Measurements from ENCODE around the gene NTRK3. TPM values are rescaled to one million over a fixed set of nuclear protein-coding genes. Genes with fewer than 3 reads are reported as not detected.

Gene NTRK3
- total RNA-seq, 3 donors from 2014 or later (not counting 1 experiment from before 2014, with no cell fraction given) = not detected

- TF ChIP-seq CTCF (IDR thresholded peaks at IDR 0.05) = no peak
- Mint-ChIP-seq H3K27me3 (ENCODE audit: low read depth in 2 of 2) (no peaks in the 10 kb centered on the region), H3K4me1 (no peaks in the 10 kb centered on the region), H3K36me3 (no peaks in the 10 kb centered on the region), H3K4me3 (no peak overlapping the region), H3K27ac (no peak overlapping the region), H3K9me3 (peaks cover 0 to 7% of the 10 kb centered on the region in 2 donors)
- DNase-seq (no peak), ATAC-seq (no peak)
- Histone ChIP-seq H3K9me3 (ENCODE audit: control insufficient read depth, insufficient read depth, low read length) (no peaks in the 10 kb centered on the region), H3K36me3 (ENCODE audit: control insufficient read depth, insufficient read depth, low read length) (no peaks in the 10 kb centered on the region), H3K4me3 (ENCODE audit: low read length) (no peak overlapping the region), H3K27me3 (ENCODE audit: control insufficient read depth, insufficient read depth, low read length) (no peaks in the 10 kb centered on the region), H3K27ac (ENCODE audit: low read length) (no peak overlapping the region), H3K4me1 (ENCODE audit: control insufficient read depth, insufficient read depth, low read length) (no peaks in the 10 kb centered on the region)
- intact Hi-C loops (cut with micrococcal nuclease) = no loop called here
- WGBS (ENCODE audit: insufficient coverage) = 100% methylated on average over 1 of the region's 1 CpG
Observed at GRCh38 chr15:87817553-87817952, 439.0 kb downstream of the NTRK3 start.

GRCh38 chr15:87816811-87817210 is 439.7 kb downstream of the NTRK3 start:
- Mint-ChIP-seq H3K27ac (no peak overlapping the region), H3K27me3 (ENCODE audit: low read depth in 2 of 2) (no peaks in the 10 kb centered on the region), H3K36me3 (no peaks in the 10 kb centered on the region), H3K9me3 (peaks cover 0 to 7% of the 10 kb centered on the region in 2 donors), H3K4me3 (no peak overlapping the region), H3K4me1 (no peaks in the 10 kb centered on the region)
- Histone ChIP-seq H3K4me1 (ENCODE audit: control insufficient read depth, insufficient read depth, low read length) (no peaks in the 10 kb centered on the region), H3K36me3 (ENCODE audit: control insufficient read depth, insufficient read depth, low read length) (no peaks in the 10 kb centered on the region), H3K27ac (ENCODE audit: low read length) (no peak overlapping the region), H3K27me3 (ENCODE audit: control insufficient read depth, insufficient read depth, low read length) (no peaks in the 10 kb centered on the region), H3K4me3 (ENCODE audit: low read length) (no peak overlapping the region), H3K9me3 (ENCODE audit: control insufficient read depth, insufficient read depth, low read length) (no peaks in the 10 kb centered on the region)
- TF ChIP-seq CTCF (IDR thresholded peaks at IDR 0.05) = no peak
- no peak for DNase-seq
- 95% methylated on average over 5 of the region's 5 CpGs for WGBS (ENCODE audit: insufficient coverage)
- no peak for ATAC-seq
- intact Hi-C loops (cut with micrococcal nuclease) = no loop called here

GRCh38 chr15:87816016-87816415 is 440.5 kb downstream of the NTRK3 start:
- Histone ChIP-seq H3K4me1 (ENCODE audit: control insufficient read depth, insufficient read depth, low read length) (no peaks in the 10 kb centered on the region), H3K9me3 (ENCODE audit: control insufficient read depth, insufficient read depth, low read length) (no peaks in the 10 kb centered on the region), H3K27ac (ENCODE audit: low read length) (no peak overlapping the region), H3K4me3 (ENCODE audit: low read length) (no peak overlapping the region), H3K27me3 (ENCODE audit: control insufficient read depth, insufficient read depth, low read length) (no peaks in the 10 kb centered on the region), H3K36me3 (ENCODE audit: control insufficient read depth, insufficient read depth, low read length) (no peaks in the 10 kb centered on the region)
- no peak for TF ChIP-seq CTCF (IDR thresholded peaks at IDR 0.05)
- H3K9me3 Mint-ChIP-seq = peaks cover 0 to 7% of the 10 kb centered on the region in 2 donors
- H3K36me3 Mint-ChIP-seq = no peaks in the 10 kb centered on the region
- H3K27ac Mint-ChIP-seq = no peak overlapping the region
- no peak overlapping the region for H3K4me3 Mint-ChIP-seq
- 92% methylated on average over 1 of the region's 1 CpG for WGBS (ENCODE audit: insufficient coverage)
- DNase-seq (no peak), ATAC-seq (no peak)
- no peaks in the 10 kb centered on the region for H3K4me1 Mint-ChIP-seq
- H3K27me3 Mint-ChIP-seq (ENCODE audit: low read depth in 2 of 2) = no peaks in the 10 kb centered on the region
- intact Hi-C loops (cut with micrococcal nuclease) = no loop called here

Other genes starting within 250 kb of the NTRK3 start
- 10 to 100 TPM in 2 of 3 donors, 1 to 10 TPM in 1; 9.8 to 11.0 (median 10.2) TPM for gene MRPL46, start 210.6 kb upstream of the NTRK3 start, total RNA-seq
- 10 to 100 TPM; 17.0 to 27.6 (median 22.4) TPM for gene MRPS11, start 211.0 kb upstream of the NTRK3 start, total RNA-seq